Memory B cell (primary cell): ENCODE measurements around the gene PALS2.

Experiments
- ATAC-seq: fragments of 150-1000 bp; cut with Tn5 transposase; 2 replicates; pipeline ENCODE4 v1.10.0; 2021; ENCODE audit warnings: low read depth, mild to moderate bottlenecking, moderate library complexity
- DNase-seq, 2 donors: peaks; one replicate each; pipeline ENCODE4 v3.0.0; 2022; ENCODE audit warnings: low spot score in 2 of 2
- H3K27ac Mint-ChIP-seq: one replicate; pipeline ENCODE4 v1.8.0; 2022; ENCODE audit warnings: mild to moderate bottlenecking, moderate library complexity, mixed read lengths
- H3K27me3 Mint-ChIP-seq: one replicate; pipeline ENCODE4 v1.8.0; 2022; ENCODE audit warnings: mixed read lengths
- H3K36me3 Mint-ChIP-seq: one replicate; pipeline ENCODE4 v1.8.0; 2022; ENCODE audit warnings: mild to moderate bottlenecking, mixed read lengths
- H3K4me1 Mint-ChIP-seq: one replicate; pipeline ENCODE4 v1.8.0; 2022; ENCODE audit warnings: mixed read lengths
- H3K4me3 Mint-ChIP-seq: one replicate; pipeline ENCODE4 v1.8.0; 2022; ENCODE audit warnings: mild to moderate bottlenecking, moderate library complexity, mixed read lengths
- H3K9me3 Mint-ChIP-seq: one replicate; pipeline ENCODE4 v1.8.0; 2022; ENCODE audit warnings: mixed read lengths

The PALS2 gene

GRCh38 chr7:24604630-24605029, 31.4 kb downstream of the PALS2 start:
- peaks cover 5% of the 10 kb centered on the region for H3K9me3 Mint-ChIP-seq
- no peak for DNase-seq
- H3K27ac Mint-ChIP-seq, result no peak overlapping the region
- peaks cover 21% of the 10 kb centered on the region for H3K36me3 Mint-ChIP-seq
- no peak for ATAC-seq
- H3K4me1 Mint-ChIP-seq, result peaks cover 11% of the 10 kb centered on the region
- no peaks in the 10 kb centered on the region for H3K27me3 Mint-ChIP-seq
- no peak overlapping the region for H3K4me3 Mint-ChIP-seq

GRCh38 chr7:24608504-24608903, 35.3 kb downstream of the PALS2 start:
- Mint-ChIP-seq H3K4me3 (no peak overlapping the region), H3K27ac (no peak overlapping the region), H3K36me3 (peaks cover 5% of the 10 kb centered on the region), H3K4me1 (peaks cover 18% of the 10 kb centered on the region), H3K27me3 (no peaks in the 10 kb centered on the region), H3K9me3 (peaks cover under 1% of the 10 kb centered on the region)
- DNase-seq (no peak), ATAC-seq (no peak)

GRCh38 chr7:24609059-24609458, 35.8 kb downstream of the PALS2 start:
- Mint-ChIP-seq H3K9me3 (peaks cover 4% of the 10 kb centered on the region), H3K4me3 (no peak overlapping the region), H3K4me1 (peaks cover 20% of the 10 kb centered on the region), H3K27me3 (no peaks in the 10 kb centered on the region), H3K27ac (no peak overlapping the region), H3K36me3 (peaks cover 9% of the 10 kb centered on the region)
- ATAC-seq (no peak), DNase-seq (no peak)

GRCh38 chr7:24609570-24609969, 36.3 kb downstream of the PALS2 start:
- Mint-ChIP-seq H3K4me3 (no peak overlapping the region), H3K9me3 (peaks cover 4% of the 10 kb centered on the region), H3K27me3 (no peaks in the 10 kb centered on the region), H3K27ac (no peak overlapping the region), H3K4me1 (peaks cover 17% of the 10 kb centered on the region), H3K36me3 (peaks cover 6% of the 10 kb centered on the region)
- ATAC-seq, result no peak
- no peak for DNase-seq

GRCh38 chr7:24611130-24611529, 37.9 kb downstream of the PALS2 start:
- peaks cover 17% of the 10 kb centered on the region for H3K4me1 Mint-ChIP-seq
- ATAC-seq, result no peak
- H3K36me3 Mint-ChIP-seq, result peaks cover 12% of the 10 kb centered on the region
- H3K27me3 Mint-ChIP-seq, result no peaks in the 10 kb centered on the region
- no peak for DNase-seq
- H3K27ac Mint-ChIP-seq, result no peak overlapping the region
- no peak overlapping the region for H3K4me3 Mint-ChIP-seq
- peaks cover 9% of the 10 kb centered on the region for H3K9me3 Mint-ChIP-seq

- peaks cover 10% of the 10 kb centered on the region for H3K4me1 Mint-ChIP-seq
- H3K36me3 Mint-ChIP-seq, result peaks cover 28% of the 10 kb centered on the region
- no peak overlapping the region for H3K27ac Mint-ChIP-seq
- peaks cover 21% of the 10 kb centered on the region for H3K9me3 Mint-ChIP-seq
- no peaks in the 10 kb centered on the region for H3K27me3 Mint-ChIP-seq
- DNase-seq, result no peak
- ATAC-seq, result no peak
- no peak overlapping the region for H3K4me3 Mint-ChIP-seq
Observed at GRCh38 chr7:24617957-24618616, 44.8 kb downstream of the PALS2 start.

GRCh38 chr7:24619978-24620377, 46.7 kb downstream of the PALS2 start:
- H3K4me3 Mint-ChIP-seq, result no peak overlapping the region
- no peak for ATAC-seq
- DNase-seq, result no peak
- H3K9me3 Mint-ChIP-seq, result peaks cover 17% of the 10 kb centered on the region
- no peak overlapping the region for H3K27ac Mint-ChIP-seq
- peaks cover 7% of the 10 kb centered on the region for H3K4me1 Mint-ChIP-seq
- no peaks in the 10 kb centered on the region for H3K27me3 Mint-ChIP-seq
- H3K36me3 Mint-ChIP-seq, result peaks cover 26% of the 10 kb centered on the region

GRCh38 chr7:24622646-24623182, 49.5 kb downstream of the PALS2 start:
- H3K4me1 Mint-ChIP-seq, result peaks cover 7% of the 10 kb centered on the region
- H3K36me3 Mint-ChIP-seq, result peaks cover 27% of the 10 kb centered on the region
- H3K27me3 Mint-ChIP-seq, result no peaks in the 10 kb centered on the region

More at GRCh38 chr7:24622646-24623182, 49.5 kb downstream of the PALS2 start:
- ATAC-seq (no peak), DNase-seq (no peak)
- H3K4me3 Mint-ChIP-seq, result no peak overlapping the region
- no peak overlapping the region for H3K27ac Mint-ChIP-seq
- peaks cover 11% of the 10 kb centered on the region for H3K9me3 Mint-ChIP-seq
